GM21619 (cell line): ENCODE results near the gene GPATCH2L.

Source experiments
- ATAC-seq: cut with Tn5 transposase; IDR thresholded peaks from one replicate; pipeline ENCODE4 v1.9.1; 2021; ENCODE audit not compliant: unreplicated experiment

Gene GPATCH2L

GRCh38 chr14:76135722-76136121 lies 16.0 kb upstream of the GPATCH2L start:
- ATAC-seq: no peak

- ATAC-seq: no peak
These were observed 15.1 kb upstream of the GPATCH2L start for GRCh38 chr14:76136476-76137110.

GRCh38 chr14:76138119-76138757 lies 13.5 kb upstream of the GPATCH2L start:
- no peak for ATAC-seq

GRCh38 chr14:76138758-76139723 lies 12.7 kb upstream of the GPATCH2L start:
- ATAC-seq: no peak

- ATAC-seq: no peak
These were observed 8.1 kb upstream of the GPATCH2L start for GRCh38 chr14:76143642-76144041.

GRCh38 chr14:76146976-76147375 lies 4.7 kb upstream of the GPATCH2L start:
- ATAC-seq: no peak

GRCh38 chr14:76149196-76149595 lies 2.5 kb upstream of the GPATCH2L start:
- ATAC-seq: no peak

GRCh38 chr14:76152333-76152681 lies 585 bp downstream of the GPATCH2L start:
- ATAC-seq: peak; percentile 68

GRCh38 chr14:76153919-76154318 lies 2.2 kb downstream of the GPATCH2L start:
- ATAC-seq: no peak

- no peak for ATAC-seq
These were observed 2.9 kb downstream of the GPATCH2L start for GRCh38 chr14:76154539-76155126.

- ATAC-seq: no peak
These were observed 12.1 kb downstream of the GPATCH2L start for GRCh38 chr14:76163668-76164363.

- no peak for ATAC-seq
These were observed 16.8 kb downstream of the GPATCH2L start for GRCh38 chr14:76168531-76168930.

- ATAC-seq: no peak
These were observed 18.1 kb downstream of the GPATCH2L start for GRCh38 chr14:76169776-76170175.

GRCh38 chr14:76174982-76175381 lies 23.3 kb downstream of the GPATCH2L start:
- no peak for ATAC-seq

GRCh38 chr14:76175942-76176341 lies 24.2 kb downstream of the GPATCH2L start:
- no peak for ATAC-seq

- ATAC-seq: no peak
These were observed 29.8 kb downstream of the GPATCH2L start for GRCh38 chr14:76181546-76181945.

GRCh38 chr14:76186308-76187027 lies 34.7 kb downstream of the GPATCH2L start:
- ATAC-seq: peak; percentile 76

GRCh38 chr14:76191297-76191696 lies 39.6 kb downstream of the GPATCH2L start:
- no peak for ATAC-seq

GRCh38 chr14:76193696-76194095 lies 42.0 kb downstream of the GPATCH2L start:
- ATAC-seq: no peak

GRCh38 chr14:76194327-76194726 lies 42.6 kb downstream of the GPATCH2L start:
- no peak for ATAC-seq
